NCI-H146 (cell line): ENCODE results near the gene TLCD1.
"Not testable (repeated sequence)": the region's sequence is repeated elsewhere in the genome, so short reads cannot be mapped to it uniquely, and the experiment has no call there.

Experiments
- DNase-seq: peaks from one replicate; lab custom pipeline; 2025; lab: John Stamatoyannopoulos, UW

The TLCD1 gene

DNA sequence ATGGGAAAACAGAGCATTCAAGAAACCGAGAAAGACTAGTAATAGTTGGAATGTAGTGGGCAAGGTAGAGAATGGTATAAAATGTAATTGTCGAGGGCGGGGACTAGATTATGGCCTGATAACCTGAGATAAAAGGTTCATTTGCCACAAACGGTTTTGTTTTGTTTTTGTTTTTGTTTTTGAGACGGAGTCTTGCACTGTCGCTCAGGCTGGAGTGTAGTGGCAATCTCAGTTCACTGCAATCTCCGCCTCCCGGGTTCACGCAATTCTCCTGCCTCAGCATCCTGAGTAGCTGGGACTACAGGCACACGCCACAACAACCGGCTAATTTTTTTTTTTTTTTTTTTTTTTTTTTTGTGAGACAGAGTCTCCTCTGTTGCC is 3.9 kb upstream of the TLCD1 start:
- DNase-seq: no peak

DNA sequence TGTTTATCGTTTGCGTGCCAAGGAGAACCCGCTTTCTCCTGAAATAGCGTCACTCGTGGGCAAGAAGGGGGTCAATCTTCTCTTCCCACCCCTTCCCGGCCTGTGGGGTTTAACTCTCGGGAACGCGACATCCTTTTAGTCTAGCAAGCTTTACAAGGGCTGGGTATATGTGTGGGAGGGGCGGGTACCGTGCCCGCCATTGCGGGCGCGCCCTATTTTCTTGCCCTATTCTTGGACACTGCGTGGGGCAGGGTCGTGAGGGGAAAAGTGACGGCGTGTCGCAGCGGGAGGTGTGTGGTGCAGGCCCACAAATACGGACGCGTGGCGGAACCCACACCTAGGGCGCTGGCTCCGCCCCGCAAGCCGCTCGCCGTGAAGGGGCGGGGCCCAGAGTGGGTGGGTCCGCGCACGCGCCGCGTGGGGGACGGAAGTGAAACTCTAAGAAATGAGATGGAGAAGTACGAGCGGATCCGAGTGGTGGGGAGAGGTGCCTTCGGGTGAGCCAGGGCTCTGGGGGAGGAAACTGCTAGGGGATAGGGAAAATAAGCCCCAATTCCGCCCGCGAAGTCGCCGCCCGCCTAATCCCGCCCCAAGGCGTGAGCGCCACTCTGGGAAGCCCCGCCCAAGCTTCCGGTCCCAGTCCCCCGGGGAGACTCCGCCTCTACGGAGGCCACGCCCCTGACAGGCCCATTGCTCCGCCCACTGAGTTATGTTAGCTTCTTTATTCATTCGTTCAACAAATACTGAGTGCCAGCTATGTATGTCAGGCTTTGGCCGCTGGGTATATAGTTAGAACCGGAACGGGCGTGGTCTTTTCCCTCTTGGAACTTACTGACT is 2.5 kb upstream of the TLCD1 start, which contains the start of gene NEK8:
Gene NEK8 (plus strand): TSS at position 425 of the 837 bp plus-strand sequence. CDS start 26 bp downstream, at position 451.
- peak; percentile 88 for DNase-seq

DNA sequence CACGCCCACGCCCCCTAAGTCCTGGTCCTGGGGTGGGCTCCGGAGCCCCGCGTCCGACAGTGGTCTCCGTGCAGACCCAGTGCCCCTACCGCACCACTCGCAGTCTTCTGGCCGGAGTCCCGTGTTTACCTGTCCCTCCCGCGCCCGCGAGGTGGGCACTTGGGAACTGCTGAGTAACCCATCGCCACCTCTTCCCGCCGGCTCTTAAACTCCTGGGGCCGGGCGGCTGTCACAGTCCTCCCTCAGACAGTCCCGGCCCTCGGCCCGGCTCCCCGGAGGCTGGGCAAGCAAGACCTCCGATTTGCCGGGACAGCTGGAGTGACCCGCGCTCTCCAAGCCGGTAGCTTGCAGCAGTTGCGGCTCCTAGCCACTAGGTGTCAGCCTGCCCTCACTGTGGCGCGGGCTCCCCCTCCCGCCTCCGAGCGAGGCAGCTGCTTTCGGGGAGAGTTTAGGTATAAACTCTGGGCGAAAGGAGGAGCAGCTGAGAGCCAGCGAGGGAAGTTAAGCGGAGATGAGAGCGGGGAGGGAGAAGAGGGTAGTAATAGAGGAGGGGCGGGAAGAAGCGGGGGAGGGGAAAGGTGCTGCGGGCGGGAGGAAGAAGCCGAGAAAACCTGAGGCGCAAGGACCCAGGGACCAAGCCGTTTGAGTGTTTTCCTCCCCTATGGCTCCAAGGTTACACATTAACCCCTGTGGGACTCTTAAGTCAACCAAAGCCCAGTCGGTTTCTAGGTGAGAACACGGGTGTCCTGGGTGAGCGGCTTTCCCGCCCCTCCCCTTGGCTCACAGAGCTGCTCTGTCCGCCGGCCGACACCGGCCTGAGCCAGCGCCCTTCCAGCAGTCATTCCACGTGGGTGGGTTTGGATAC is 826 bp upstream of the TLCD1 start:
- DNase-seq: peak; percentile 94

DNA sequence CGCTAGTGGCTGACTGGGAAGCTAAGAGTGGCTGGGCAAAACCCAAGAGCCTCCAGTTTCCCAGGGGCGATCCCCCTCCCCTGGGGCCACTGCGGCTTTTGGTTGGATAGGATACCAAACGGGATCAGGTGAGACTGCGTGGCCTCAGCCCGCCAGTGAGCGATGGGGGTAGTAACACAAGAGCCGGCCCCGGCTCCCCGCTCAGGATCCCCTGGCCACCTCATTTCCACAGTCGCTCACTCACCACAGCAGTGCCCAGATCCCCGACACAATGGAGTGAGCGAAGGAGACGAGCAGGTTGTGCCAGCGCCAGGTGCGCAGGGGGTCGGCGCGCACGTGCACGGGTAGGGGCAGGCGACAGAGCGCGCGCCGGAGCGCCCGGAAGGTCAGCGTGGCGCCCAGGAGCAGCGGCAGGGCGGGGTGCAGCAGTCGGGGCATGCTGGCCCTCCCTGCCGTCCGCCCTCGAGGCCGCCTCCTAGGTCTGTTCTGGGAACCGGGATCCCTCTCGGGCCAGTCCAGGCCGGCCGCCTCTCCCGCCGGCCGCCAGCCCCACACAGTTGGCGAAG is 290 bp downstream of the TLCD1 start:
- peak; percentile 89 for DNase-seq

DNA sequence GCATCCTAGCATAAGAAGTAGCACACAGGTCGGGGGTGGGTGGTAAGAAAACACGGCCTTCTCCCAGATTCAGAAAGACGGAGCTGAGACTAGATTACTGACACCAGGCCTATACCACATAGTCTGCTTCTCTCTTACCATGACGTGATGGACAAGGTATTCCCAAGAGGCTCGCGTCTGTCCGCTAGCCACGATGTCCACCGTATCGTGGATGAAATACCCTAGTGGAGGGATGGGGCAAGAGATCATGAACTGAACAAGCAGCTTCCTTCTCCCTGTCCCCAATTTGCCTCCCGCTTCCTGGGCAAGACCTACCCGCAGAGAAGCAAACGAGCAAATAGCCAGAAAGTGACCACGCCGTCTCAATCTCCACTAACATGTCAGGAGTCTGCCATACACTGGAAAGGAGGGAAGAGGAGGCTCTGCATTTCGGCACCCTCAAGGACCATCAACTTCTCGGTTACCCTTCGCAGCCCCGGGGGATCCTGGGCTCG is 820 bp downstream of the TLCD1 start:
- DNase-seq: peak; percentile 48

DNA sequence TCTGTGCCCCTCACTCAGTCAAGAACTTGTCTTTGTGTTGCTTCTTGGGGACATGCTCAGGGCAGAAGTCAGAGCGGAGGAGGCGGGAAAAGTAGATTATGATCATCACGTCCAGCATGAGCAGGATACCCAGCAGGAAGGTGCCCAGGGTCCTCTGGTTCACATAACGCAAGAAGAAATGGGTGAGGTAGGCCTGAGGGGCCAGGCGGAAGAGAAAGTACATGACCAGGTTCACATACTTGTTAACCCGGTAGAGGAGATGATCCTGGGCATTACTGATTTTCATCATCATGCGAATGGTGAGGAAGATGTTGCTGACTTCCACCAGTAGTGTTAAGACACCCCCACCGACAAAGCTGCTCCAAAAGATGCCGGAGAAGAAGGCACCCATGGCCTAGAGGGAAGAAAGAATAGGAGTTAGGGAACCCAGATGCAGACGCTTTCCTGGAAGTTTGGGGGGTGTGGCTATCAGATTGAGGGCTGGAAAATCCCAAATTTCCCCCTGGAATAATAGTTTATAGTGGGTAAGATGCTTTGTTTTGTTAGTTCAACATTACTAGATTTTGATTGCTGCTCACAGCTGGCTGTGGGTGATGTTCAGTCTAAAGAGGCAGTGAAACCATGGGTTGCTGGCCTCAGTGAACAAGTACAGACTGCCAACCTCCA is 1.4 kb downstream of the TLCD1 start:
- DNase-seq: no peak

DNA sequence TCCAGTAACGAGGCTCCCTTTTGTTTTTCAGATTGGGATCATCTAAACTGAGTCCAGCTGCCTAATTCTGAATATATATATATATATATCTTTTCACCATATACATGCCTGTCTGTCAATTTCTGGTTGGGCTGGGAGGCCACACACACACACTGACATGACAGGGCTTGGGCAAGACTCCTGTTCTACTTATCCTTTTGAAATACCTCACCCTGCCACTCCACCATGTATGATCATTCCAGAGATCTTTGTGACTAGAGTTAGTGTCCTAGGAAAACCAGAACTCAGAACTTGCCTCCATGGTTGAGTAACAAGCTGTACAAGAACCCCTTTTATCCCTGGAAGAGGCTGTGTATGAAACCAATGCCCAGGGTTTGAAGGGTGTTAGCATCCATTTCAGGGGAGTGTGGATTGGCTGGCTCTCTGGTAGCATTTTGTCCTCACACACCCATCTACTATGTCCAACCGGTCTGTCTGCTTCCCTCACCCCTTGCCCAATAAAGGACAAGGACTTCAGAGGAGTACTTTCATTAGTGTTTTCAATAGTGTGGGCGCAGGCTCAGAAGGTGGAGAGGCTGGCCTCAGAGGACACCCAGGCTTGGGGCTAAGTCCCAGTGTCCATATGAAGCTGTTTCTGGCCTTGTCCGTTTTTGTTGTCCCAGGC is 2.1 kb downstream of the TLCD1 start:
- not testable (repeated sequence) for DNase-seq

DNA sequence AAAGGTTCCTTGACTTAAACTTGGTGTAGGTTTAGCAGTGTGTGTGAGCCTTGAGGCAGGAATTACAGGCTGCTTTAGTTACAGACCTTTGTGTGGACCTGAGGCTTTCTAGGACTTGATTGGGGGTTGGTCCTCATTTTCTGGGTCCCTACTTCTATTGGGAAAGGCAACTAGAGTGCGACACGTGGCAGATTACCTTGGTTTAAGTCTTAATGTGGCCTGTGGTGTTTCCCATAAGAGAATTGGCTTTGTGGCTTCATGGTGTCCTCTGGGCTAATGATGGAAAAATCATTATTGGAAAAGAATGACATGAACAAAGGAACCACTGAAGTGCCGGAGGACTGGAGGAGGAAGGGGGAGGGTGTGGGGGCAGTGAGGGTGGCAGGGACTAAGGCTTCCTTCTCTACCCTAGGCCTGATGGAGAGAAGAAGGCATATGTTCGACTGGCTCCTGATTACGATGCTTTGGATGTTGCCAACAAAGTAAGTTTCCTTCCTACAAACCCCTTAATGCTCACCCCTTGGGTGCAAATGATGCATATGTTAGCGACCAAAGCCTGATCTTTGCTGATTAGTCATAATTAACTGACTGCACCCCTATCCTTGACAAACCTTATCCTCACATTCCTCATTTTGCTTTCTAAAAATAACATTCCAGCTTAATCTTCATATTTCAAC is 2.7 kb downstream of the TLCD1 start:
- no peak for DNase-seq

DNA sequence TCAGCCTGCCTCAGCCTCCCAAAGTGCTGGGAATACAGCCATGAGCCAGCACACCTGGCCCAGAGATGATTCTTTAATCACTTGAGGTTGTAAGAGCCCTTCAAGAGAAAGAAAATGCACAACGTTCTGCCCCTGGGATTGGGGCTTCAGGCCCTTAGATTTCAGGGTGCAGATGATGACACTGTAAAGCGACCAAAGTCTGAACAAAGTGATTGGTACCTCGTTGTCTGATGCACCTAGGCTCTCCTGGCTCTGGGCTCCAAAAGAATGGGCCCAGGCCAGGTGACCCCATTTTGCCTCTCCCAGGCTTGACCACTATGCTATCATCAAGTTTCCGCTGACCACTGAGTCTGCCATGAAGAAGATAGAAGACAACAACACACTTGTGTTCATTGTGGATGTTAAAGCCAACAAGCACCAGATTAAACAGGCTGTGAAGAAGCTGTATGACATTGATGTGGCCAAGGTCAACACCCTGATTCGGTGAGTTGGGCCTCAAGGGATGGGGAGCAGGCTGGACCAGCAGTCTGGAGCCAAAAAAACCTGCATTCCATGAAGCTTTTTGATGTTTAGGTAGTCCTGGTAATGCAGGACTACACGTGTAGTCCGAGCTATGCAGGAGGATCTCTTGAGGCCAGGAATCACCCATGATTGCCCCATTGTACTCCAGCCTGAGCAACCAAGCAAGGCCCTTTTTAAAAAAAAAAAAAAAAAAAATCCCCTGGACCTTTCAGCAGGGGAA is 3.4 kb downstream of the TLCD1 start:
- DNase-seq: no peak

DNA sequence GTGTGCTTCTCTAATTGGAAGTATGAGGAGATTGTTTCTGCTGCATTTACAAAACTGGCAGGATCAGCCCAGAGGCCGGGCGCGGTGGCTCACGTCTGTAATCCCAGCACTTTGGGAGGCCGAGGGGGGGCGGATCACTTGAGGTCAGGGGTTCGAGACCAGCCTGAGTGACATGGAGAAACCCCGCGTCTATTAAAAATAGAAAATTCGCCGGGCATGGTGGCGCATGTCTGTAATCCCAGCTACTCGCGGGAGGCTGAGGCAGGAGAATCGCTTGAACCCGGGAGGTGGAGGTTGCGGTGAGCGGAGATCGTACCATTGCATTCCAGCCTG is 5.1 kb downstream of the TLCD1 start:
- not testable (repeated sequence) for DNase-seq

DNA sequence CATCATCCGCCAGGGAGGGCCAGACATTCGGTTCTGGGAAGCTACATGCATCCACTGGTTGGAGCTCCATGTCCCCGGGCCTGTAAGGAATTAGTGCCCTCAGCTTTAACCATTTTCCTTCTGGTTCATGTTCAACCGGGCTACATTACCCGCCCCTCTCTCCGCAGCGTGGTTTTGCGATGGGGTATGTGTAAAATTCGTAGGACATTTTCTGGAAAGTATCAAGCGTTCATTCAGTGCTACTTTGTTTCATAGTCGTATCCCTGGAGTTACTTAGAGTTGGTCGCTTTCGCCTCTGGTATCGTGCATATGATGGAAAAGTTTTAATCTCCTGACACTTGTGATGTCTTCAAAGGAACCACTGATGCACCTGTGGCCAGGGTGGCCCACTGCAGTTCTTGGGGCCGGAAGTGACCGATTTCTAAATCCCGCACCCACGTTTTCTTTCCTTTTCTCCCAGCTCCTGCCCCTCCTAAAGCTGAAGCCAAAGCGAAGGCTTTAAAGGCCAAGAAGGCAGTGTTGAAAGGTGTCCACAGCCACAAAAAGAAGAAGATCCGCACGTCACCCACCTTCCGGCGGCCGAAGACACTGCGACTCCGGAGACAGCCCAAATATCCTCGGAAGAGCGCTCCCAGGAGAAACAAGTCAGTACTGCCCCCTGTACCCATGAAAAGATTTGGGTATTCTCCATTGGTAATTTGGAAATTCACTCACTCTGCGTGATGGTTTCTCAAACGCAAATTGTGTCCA is 5.6 kb downstream of the TLCD1 start:
- no peak for DNase-seq

DNA sequence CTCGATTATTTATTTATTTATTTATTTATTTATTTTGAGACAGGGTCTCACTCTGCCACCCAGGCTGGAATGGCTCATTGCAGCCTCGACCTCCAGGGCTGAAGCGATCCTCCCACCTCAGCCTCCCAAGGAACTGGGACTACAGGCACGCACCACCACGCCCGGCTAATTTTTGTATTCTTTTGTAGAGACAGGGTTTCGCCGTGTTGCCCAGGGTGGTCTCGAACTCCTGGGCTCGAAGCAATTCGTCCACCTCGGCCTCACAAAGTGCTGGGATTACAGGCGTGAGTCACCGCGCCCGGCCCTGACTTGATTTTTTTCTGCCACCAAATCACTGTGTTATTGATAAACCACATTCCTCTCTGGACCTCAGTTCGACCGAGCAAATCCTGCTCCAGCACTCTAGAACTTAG is 7.0 kb downstream of the TLCD1 start:
- no peak for DNase-seq

DNA sequence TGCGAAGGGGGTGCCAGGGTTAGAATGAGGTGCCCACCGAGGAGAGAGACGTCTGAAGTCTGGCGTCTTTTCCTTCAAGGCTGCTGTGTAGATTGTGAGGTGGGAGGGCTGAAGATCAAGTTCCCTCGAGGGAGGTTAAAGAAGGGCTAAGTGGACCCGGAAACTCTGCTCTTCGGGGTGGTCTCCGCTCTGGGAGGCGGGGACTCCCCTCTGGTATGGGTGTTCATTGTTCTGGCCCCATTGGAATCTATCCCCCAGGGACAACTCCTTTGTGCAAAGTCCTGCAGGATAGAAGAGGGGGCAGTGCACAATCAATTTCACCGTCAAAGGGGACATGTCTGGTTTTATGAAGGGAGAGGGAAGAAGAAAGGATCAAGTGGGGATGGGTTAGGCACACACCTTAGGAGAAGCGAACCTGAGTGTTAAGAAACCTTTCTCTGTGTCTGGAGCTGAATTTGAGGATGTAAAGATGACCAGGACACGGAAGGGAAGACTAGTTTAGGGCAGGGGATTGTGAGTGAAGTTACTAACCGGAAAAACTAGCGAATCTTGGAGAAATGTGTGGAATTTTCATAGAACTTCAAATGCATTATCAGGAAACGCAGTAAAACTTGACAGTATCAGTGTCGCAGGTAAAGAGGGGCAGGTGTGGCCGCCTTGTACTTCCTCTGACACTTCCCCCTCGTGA is 7.6 kb downstream of the TLCD1 start:
- no peak for DNase-seq

DNA sequence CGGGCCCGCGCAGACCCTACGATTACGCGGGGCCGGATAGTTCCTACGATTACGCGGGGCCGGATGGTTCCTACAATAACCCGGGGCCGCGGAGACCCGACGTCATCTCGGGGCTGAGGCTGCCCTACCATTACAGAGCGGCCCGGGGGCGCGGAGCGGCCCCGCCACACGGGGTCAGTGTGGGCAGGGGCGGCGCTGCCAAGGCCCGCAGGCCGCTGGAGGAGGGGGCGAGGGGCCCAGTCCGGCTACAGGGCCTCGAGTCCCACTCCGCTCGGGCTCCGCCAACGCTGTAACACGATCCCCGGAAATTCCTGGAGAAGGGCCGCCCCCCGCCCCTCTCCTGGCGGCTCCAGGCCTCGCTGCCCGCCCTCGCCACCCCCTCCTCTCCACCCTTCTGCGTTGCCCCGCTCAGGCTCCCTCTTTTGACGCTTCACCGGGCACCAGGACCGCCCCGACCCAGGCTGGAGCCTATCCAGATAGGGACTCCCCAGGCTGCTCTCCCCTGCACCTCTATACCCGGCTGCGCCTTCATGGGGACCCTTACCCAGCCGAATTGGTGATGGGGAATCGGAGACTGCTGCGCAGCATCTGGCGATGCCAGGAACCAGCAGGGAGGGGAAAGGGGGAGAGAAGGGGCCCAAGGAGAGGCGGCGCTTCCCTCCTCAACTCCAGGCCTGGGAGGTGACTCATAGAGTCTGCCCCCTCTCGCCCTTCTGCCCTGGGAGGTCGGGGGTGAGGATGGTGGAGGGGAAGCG is 8.3 kb downstream of the TLCD1 start, which contains the start of gene RAB34:
Gene RAB34 (minus strand): TSS at position 291 of the 755 bp plus-strand sequence. CDS start 602 bp downstream, outside the sequence.
- DNase-seq: peak; percentile 81

DNA sequence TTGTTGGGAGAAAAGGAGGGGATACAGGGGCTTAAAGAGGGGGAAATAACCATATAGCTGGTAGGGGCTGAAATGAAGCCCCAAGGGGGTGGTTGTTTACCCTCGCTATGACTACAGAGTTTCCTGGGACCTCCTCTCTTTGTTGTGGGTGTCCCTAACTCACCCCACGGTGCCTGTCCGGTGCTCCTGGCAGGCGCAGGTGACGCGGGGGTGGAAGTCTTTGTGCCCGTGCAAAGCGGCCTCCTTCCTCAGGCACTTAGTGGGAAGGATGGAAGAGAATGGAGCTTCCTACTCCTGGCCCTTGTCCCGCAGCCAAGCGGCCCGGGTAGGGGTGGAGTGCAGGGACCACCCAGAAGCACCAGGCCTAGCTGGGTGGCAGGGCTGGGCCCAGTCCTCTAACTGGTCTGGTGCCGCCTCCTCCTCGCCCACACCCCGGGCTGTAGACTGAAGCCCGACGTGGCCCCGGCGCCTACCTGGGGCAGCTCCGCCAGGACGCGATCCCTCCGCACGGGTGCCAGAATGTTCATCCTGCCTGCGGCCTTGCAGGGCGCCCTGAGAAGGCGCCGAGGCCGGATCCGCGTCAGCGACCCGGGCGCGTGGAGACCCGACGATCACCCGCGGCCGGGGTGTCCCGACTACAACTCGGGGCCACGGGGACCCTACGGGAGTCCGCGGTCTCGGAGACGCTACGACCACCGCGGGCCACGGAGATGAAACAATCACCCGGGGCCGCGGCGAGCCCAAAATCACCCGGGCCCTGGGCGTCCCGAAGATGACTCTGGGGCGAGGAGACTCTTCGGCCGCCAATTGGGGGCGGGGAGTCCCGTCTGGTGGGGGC is 9.1 kb downstream of the TLCD1 start:
- DNase-seq: no peak

DNA sequence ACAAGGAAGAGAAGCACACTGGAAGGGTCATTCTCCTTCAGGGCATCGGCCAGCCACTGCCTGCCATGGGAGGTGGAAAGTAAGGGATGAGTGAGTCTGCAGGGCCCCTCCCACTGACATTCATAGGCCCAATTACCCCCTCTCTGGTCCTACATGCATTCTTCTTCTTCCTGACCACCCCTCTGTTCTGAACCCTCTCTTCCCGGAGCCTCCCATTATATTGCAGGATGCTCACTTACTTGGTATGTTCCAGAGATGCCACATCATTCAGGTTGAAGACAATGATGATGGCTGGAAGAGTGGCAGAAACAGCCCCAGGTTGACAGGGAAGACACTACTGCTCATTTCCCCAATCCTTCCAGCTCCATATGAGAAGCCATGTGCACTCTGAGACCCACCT is 10.8 kb downstream of the TLCD1 start:
- DNase-seq: no peak

DNA sequence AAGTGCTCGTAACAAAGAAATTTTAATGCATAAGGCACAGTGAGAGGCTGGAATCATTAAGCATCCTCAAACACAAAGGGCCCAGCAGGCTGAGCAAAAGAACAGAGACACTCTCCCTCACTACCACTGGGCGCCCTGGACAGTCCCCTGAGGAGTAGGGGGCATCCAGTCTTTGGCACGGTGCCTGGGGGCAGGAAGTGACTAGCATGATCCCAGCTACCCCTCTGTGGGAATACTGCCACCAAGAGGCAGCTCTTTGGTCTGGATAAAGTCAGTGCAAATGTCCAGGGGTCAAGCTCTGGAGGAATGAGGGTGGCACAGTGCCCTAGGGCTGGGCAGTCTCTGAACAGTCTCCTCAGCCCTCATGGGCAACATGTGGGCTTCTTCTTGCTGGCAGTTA is 11.8 kb downstream of the TLCD1 start:
- DNase-seq: no peak
